GM18873 (cell line): ENCODE measurements around the gene SS18L1.

Experiments
- ATAC-seq: cut with Tn5 transposase; IDR thresholded peaks from one replicate; pipeline ENCODE4 v1.9.1; 2021; ENCODE audit warnings: mild to moderate bottlenecking, moderate library complexity, moderate number of reproducible peaks; ENCODE audit not compliant: unreplicated experiment, low FRiP score

SS18L1 gene

DNA sequence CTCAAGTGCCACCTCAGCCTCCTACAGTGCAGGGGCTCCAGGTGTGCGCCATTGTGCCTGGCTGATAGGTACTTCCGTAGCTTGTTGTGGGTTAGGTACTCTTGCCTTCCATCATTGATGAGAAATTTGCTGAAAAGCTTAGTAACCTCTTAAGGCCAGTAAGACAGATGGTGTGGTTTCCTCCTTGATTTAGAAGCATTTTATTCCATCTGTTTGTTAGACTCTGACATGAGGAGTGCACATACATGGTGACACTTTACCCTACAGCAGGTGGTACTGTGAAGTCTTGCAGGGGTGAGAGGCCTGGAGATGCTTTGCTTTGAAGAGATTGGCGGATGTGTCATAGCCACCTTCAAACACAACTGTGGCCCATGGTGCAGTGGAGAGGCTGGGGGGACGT, 24.5 kb downstream of the SS18L1 start:
- ATAC-seq = no peak

DNA sequence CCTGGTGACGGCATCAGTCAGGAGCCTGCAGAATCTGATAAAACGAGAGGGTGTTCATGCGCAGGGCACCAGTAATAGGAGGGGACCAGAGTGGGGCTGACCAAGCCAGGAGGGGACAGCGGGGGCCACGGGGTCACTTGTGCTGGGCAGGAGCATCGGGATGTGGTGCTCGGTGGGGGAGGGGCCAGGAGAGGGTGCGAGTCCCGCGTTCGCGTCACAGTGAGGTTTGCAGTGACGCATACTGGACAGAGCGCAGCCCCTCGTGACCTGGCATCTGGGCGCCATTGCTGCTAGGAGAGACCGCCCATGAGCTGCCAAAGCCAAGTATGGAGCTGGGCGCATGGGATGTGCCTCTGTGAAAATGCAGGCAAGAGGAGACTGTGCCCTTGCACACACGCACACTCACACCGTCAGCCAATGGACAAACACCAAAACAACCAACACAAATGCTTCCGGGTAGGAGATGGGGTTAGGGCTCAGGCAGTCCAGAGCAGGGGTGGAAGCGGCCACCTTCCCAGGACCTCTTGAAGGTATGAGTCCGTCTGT, 25.4 kb downstream of the SS18L1 start:
- no peak for ATAC-seq

DNA sequence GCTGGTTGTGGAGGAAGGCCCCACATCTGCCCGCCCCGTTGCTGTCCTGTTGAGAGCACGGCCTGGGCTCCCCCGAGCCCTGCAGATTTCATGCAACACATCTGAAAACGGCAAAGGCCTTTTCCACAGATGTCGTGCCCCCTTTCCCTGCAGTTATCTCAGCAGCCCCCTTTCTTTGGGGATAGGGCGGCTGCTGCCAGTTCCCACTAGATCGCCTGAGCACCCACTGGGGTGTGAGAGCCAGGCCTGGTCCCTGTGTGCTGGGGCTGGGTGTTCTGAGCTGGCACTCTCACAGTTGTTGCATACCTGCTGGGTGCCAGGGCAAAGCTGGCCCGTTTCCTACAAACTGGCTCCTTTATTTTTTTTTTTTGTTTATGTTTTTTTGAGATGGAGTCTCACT, 27.0 kb downstream of the SS18L1 start:
- no peak for ATAC-seq

DNA sequence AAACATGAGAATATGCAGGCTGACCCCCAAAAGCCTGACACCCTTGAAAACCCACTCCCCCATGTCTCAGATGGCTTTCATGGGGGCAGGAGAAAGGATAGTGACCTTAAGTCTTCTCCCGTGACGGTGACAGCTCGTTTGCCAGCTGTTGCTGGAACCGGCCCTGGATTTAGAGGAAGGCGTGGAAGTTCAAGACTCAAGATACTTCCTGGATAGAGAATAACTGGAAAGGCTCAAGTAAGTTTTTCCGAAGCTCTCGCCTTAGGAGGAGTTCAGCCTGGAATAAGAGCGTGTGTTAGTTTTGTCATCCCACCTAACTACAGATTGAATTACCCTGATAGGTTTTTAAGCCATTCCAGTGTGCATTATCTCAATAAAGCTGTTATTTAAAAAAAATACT, 27.7 kb downstream of the SS18L1 start:
- no peak for ATAC-seq

DNA sequence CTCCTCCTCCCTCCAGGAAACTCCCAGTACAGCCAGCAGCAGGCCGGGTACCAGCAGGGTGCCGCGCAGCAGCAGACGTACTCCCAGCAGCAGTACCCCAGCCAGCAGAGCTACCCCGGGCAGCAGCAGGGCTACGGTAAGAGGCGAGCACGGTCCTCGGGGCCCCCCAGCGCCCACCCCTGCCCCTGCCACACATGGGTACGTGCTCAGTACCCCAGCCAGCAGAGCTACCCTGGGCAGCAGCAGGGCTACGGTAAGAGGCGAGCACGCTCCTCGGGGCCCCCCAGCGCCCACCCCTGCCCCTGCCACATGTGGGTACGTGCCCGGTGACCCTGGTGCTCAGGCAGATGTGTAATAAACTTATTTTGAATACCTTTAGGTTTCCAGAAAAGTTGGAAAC, 29.1 kb downstream of the SS18L1 start:
- no peak for ATAC-seq

DNA sequence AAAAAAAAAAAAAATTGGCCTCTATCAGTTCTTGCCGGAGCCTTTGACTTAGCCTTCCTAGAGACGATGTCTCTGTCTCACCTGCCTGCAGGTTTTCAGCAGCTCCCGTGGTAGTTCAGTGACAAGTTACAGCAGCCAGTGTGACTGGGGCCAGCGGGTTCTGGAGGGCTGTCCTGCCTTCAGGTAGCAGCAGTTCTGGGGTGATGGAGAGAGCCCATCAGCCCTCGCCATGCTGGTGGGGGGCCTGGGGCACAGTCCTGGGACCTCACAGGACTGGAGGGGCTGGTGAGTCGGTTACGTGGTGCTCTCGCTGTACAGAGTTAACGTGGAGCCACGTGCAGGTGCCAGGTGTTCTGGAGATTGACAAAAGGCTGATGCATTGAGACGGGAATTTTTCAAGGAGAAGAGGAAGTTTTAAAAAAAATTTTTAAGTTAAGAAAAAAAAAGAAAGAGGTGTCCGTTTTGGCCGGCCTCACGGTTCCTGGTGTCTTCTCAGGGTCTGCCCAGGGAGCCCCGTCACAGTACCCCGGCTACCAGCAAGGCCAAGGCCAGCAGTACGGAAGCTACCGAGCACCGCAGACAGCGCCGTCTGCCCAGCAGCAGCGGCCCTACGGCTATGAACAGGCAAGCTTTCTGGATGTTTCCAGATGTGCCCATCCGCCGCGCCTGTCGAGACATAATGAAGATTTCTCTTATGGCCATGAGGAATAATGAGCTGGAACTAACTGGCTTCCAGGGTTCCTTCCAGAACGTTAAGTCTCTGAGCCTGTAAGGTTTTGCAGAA, 30.6 kb downstream of the SS18L1 start:
- ATAC-seq = no peak

DNA sequence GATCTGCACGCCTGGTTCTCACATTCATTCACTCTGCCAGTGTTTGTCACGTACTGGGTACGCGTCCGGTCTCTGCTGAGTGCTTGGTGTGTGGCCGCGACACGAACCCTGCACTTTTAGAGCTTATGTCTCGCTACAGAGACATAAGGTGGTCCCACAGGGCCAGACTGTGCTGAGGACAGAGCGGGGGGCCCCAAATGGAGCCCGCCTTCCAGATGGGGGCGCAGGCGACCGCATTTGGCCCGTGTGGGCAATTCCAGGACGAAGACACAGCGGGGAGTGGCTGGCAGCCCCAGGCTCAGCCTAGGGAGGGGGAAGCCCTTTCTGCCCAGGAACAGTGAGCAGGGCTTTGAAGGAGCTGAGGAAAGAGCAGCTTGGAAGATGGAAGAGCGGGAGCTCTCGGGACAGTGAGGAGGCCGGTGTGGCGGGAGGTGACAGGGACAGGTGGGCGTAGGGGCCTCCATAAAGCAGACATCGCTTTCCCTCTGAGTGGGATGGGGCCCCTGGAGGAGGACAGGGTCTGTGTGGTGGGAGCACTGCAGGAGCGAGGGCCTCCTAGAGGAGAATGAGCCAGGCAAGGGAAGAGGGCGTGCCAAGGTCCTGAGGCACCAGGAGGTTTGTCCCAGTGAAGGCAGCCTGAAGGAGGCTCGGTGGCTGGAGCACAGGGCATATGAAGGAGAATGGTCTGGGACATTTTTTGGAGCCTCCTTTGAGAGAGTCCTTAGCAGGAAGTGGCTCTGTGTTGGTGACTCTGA, 31.5 kb downstream of the SS18L1 start:
- no peak for ATAC-seq

DNA sequence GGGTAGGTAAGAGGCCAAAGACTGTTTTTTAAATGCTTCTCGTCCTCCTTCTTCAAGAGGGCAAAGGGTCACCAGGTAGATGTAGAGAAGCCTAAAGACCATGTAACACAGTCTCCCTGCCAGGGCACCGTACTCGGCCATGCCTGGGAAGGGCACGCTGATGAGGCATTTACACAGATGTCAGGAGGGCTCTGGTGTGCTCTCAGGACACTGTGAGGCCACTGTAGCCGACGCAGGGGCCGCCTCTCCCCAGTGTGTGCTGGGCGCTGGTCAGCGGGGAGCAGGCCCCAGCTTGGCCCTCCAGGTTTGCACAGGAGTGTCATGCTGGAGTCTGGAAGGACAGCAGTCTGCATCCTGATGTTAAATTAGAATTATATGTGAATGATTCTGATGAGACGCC, 32.1 kb downstream of the SS18L1 start:
- ATAC-seq = no peak

DNA sequence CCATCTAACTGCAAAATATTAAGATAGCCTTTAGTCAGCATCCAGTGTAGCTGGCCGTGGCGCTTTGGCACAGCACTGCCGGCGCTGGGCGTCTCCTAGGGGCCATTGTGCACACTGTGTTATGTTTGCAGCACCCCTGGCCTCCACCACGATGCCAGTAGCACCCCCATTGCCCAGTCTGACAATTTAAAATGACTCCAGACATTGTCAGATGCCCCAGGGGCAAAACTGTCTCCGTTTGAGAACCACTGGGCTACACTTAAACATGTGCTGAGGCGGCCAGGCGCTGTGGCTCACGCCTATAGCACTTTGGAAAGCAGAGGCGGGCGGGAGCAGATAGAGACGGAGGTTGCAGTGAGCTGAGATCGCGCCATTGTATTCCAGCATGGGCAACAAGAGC, 33.3 kb downstream of the SS18L1 start:
- ATAC-seq = no peak

DNA sequence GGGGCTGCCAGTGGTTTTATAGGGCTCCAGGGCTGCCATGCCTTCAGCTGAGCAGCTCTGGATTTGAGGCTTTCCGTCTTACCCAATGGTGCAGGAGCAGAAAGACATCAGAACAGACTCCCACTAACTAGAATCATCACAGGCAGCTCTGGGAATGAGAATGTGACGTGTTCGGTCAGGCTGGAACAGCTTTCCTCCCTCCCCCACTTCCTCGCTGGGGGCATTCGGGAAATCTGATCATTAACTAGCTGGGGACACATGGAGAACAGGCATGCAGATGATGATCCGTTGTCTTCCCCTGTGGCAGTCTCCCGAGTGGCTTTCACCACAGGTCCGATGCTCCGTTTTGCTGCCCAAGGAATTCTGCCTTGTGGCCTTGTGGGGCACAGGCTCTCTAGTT, 33.7 kb downstream of the SS18L1 start:
- no peak for ATAC-seq

DNA sequence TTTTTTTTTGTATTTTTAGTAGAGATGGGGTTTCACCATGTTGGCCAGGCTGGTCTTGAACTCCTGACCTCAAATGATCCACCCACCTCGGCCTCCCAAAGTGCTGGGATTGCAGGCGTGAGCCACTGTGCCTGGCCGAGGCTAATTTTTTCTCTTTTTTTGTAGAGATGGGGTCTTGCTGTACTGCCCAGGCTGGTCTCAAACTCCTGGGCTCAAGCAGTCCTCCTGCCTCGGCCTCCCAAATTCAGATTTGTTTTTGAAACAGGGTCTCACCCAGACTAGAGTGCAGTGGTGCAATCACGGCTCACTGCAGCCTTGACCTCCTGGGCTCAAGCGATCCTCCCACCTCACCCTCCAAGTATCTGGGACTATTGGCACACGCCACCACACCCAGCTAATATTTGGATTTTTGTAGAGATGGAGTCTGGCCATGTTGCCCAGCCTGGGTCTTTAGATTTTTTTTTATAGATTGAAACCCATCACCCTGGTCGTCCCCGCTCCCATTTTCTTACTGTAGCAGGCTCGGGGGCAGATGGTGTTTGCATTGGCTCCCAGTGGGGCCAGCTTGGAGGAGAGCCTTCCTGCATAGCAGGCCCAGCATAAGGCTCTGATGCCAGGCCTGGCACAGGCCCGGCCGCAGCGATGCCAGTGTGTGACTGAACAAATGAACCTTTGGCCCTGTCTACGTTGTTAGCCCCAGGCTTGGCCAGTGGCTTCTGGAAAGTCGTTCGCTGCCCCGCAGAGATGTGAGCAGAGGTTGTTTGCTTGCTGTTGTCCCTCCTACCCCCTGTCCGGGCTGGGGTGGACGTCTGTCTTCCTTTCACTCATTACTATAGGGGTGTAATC, 35.0 kb downstream of the SS18L1 start:
- no peak for ATAC-seq

DNA sequence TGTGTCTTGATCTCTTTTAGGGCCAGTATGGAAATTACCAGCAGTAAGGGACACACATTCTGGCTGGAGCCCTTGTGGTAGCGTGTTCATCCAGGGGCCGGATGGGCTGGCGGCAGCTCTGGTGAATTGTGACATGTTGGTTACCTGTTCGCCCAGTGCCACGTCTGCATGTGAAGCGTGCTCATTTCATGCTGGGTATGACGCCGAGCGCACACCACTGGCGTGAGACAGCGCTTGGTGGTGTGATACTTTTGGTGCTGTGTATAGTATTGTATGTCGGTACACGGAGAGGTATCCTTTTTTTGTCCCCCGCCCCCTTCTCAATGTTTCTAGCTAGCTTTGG, 35.6 kb downstream of the SS18L1 start:
- ATAC-seq = no peak

DNA sequence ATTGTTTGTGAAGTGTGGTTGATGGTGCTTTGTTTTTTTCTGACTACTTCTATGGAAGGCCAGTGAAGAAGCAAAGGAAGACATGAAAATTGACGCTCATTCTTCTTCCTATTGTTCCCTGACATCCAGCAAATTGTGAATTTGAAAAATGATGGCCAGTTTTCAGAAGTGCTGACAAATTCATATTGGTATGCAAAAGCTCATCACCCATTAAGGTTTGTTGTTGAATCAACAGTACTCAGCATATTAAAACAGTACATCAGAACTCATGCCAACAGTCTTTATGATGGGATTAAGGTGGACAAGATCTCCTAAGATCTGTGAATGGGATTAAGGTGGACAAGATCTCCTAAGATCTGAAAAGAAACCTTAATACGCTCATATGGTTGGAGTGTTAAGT, 38.2 kb downstream of the SS18L1 start:
- ATAC-seq = no peak

DNA sequence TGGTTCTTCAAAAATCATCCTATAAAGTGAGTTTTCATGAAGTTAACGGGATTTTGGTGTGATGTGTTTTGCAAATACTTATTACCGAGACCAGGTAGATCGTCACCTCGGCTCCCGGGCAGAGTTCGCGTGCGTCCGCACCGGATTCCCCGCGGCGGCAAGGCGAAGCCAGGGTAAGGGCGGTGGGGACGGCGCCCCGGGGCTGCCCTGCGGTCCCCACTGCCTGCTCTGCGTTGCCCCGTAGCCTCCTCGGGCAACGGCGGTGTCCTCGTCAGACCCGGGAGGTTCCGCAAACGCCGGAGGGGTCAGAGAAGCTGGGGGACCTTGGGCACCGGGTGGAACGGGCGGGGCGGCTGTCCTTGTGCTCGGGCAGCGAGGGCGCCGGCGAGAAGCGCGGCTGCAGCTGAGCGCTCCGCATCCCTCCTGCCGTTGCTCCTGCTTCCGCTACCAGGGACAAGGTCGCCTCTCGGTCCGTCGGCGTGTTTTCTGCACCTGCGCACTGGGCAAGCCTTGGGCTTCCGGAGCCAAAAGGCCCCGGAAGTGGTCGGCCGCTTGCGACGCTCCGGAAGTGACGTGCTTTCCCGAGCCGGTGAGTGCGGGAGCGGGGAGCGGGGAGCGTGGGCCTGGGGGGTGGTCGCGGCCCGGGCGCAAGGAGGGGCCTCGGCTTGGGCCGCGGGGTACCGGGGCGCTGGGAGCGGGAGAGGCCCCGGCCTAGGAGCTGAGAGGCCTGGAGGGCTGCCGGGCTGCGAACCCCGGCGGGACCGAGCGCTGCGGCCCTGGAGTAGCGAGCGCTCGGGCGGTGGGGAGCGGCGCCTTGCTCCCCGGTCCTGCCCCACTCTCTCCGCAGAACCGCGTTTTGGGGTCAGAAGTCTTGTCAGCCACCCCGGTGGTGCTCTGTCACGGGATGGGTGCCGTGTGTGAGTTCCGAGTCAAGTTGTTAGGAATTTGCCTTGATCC, 39.2 kb downstream of the SS18L1 start, which contains the start of gene MTG2:
MTG2 (plus strand) TSS at position 560 of the 957 bp plus-strand sequence. CDS start 10,393 bp downstream, outside the sequence.
- peak; percentile 83 for ATAC-seq

DNA sequence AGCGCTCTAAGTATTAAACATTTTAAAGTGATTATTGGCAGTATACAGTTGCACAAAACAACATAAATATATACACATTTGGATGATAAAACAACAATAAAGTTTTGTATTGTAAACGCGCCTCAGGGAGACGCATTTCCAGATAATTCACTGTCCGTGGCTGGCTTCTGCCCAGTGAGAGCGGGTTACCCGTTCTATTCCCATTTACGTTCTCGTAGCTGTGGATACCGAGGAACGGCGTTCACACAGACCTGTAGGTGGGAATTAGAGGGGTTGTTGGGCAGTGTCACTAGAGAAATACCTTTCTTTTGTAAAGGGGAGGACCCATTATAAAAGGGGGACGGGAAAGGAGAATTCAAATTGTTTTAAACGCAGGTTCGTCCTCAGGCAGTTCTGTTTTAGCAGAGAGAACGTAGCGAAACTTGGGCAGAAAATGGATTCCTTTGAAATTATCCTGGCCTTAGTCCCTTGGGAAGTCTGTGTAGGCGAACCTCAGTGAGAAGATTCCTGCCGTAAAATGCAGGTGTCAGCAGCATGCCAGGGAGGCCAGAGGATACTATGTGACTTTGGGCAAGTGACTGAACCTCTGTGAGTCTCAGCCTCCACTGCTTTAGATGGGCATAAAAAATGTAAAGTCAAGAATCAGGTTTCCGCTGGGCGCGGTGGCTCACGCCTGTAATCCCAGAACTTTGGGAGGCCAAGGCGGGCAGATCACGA, 40.0 kb downstream of the SS18L1 start:
- ATAC-seq = no peak

DNA sequence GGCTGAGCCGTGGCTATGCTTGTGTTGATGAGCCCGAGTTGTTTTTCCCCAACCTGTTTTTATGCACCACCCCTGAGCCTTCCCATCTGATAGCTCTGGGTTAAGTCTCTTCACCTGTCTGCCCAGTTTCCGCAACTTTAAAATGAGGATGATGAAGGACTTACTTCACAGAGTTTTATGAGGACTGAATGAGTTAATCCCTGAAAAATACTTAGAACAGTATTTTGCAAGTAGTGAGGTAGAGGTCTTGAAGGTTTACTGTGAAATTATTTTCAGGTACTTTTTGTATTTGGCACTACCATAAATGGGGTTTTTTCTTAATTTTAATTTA, 42.5 kb downstream of the SS18L1 start:
- ATAC-seq = no peak

DNA sequence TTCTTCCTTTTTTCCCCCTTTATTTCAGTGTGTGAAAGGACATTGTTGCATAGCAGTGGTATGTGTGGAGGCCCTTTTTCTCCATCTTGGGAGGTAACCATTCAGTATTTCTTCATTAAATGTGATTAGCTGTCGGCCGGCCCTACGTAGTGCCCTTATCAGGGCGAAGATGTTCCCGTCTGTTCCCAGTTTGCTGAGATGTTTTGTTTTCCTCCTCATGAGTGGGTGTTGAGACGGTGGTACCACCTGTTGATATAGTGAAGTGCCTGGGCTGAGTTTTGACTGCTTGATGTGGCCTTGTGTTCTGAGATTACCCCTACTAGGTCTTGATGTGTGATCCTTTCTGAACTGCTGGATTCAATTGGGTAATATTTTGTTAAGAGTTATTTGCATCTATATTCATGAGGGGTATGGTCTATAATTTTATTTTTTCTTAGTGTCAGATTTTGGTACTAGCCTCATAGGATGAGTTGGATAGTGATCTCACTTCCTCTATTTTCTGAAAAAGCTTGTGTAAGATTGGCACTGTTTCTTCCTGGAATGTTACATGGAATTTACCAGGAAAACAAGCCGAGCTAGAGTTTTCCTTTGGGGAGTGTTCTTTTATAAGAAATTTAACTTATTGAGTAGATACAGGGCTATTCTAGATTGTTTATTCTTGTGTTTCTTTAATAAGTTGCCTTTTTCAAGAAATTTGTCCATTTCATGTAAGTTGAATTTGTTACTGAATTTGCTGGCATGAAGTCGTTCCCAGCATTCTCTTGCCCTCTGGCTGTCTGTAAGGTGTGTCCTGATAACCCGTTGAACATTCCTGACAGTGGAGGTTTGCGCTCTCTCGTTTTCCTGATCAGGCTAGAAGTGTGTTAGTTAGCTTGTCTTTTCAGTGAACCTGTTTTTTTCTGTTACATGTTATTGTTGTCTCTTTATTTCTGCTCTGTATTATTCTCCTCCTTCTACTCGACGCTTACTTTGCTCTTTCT, 43.6 kb downstream of the SS18L1 start:
- no peak for ATAC-seq
